Measurements from ENCODE around the gene TNP1.

Gene TNP1

GRCh38 chr2:216877085-216877484 lies 17.2 kb upstream of the TNP1 start:
- Histone ChIP-seq H4K20me1 (ENCODE audit: insufficient read depth) (no peaks in the 10 kb centered on the region), H2AFZ (ENCODE audit: low read depth) (no peak overlapping the region), H3K4me2 (no peak overlapping the region), H3K4me3 (IDR thresholded peaks at IDR 0.05; ENCODE audit: insufficient read depth, low read depth, low read length) (no peak overlapping the region), H3K9ac (no peak overlapping the region), H3K79me2 (ENCODE audit: insufficient read depth, low read depth) (no peaks in the 10 kb centered on the region), H3K27me3 (ENCODE audit: insufficient read depth, low read depth) (no peaks in the 10 kb centered on the region), H3K4me1 (ENCODE audit: low read depth, poor library complexity, severe bottlenecking) (no peaks in the 10 kb centered on the region), H3K36me3 (ENCODE audit: insufficient read depth) (no peaks in the 10 kb centered on the region), H3K27ac (no peak overlapping the region)
- no peak for TF ChIP-seq CTCF (conservative IDR thresholded peaks at IDR 0.05; ENCODE audit: low read depth, low read length)

GRCh38 chr2:216875862-216876261 lies 16.0 kb upstream of the TNP1 start:
- H3K4me2 ChIP-seq = no peak overlapping the region
- H3K36me3 ChIP-seq (ENCODE audit: insufficient read depth) = no peaks in the 10 kb centered on the region
- H3K4me3 ChIP-seq (IDR thresholded peaks at IDR 0.05; ENCODE audit: insufficient read depth, low read depth, low read length) = no peak overlapping the region
- H3K27me3 ChIP-seq (ENCODE audit: insufficient read depth, low read depth) = no peaks in the 10 kb centered on the region
- no peaks in the 10 kb centered on the region for H4K20me1 ChIP-seq (ENCODE audit: insufficient read depth)
- no peak overlapping the region for H3K27ac ChIP-seq
- H3K9ac ChIP-seq = no peak overlapping the region
- H2AFZ ChIP-seq (ENCODE audit: low read depth) = no peak overlapping the region
- no peaks in the 10 kb centered on the region for H3K79me2 ChIP-seq (ENCODE audit: insufficient read depth, low read depth)
- TF ChIP-seq CTCF (conservative IDR thresholded peaks at IDR 0.05; ENCODE audit: low read depth, low read length) = no peak
- H3K4me1 ChIP-seq (ENCODE audit: low read depth, poor library complexity, severe bottlenecking) = no peaks in the 10 kb centered on the region

GRCh38 chr2:216873573-216873972 lies 13.7 kb upstream of the TNP1 start:
- no peaks in the 10 kb centered on the region for H3K27me3 ChIP-seq (ENCODE audit: insufficient read depth, low read depth)
- no peak overlapping the region for H3K4me3 ChIP-seq (IDR thresholded peaks at IDR 0.05; ENCODE audit: insufficient read depth, low read depth, low read length)
- H3K79me2 ChIP-seq (ENCODE audit: insufficient read depth, low read depth) = no peaks in the 10 kb centered on the region
- no peak overlapping the region for H3K27ac ChIP-seq
- no peak overlapping the region for H3K4me2 ChIP-seq
- TF ChIP-seq CTCF (conservative IDR thresholded peaks at IDR 0.05; ENCODE audit: low read depth, low read length) = no peak
- H3K36me3 ChIP-seq (ENCODE audit: insufficient read depth) = no peaks in the 10 kb centered on the region
- no peak overlapping the region for H3K9ac ChIP-seq
- H4K20me1 ChIP-seq (ENCODE audit: insufficient read depth) = no peaks in the 10 kb centered on the region
- no peaks in the 10 kb centered on the region for H3K4me1 ChIP-seq (ENCODE audit: low read depth, poor library complexity, severe bottlenecking)
- no peak overlapping the region for H2AFZ ChIP-seq (ENCODE audit: low read depth)

- Histone ChIP-seq H3K27ac (no peak overlapping the region), H3K4me1 (ENCODE audit: low read depth, poor library complexity, severe bottlenecking) (no peaks in the 10 kb centered on the region)
- TF ChIP-seq CTCF (conservative IDR thresholded peaks at IDR 0.05; ENCODE audit: low read depth, low read length) = no peak
These were observed 12.8 kb upstream of the TNP1 start for GRCh38 chr2:216872624-216873023.

More at GRCh38 chr2:216872624-216873023, 12.8 kb upstream of the TNP1 start:
- Histone ChIP-seq H3K4me2 (no peak overlapping the region), H3K27me3 (ENCODE audit: insufficient read depth, low read depth) (no peaks in the 10 kb centered on the region), H3K4me3 (IDR thresholded peaks at IDR 0.05; ENCODE audit: insufficient read depth, low read depth, low read length) (no peak overlapping the region), H3K9ac (no peak overlapping the region), H3K36me3 (ENCODE audit: insufficient read depth) (no peaks in the 10 kb centered on the region), H2AFZ (ENCODE audit: low read depth) (no peak overlapping the region), H4K20me1 (ENCODE audit: insufficient read depth) (no peaks in the 10 kb centered on the region), H3K79me2 (ENCODE audit: insufficient read depth, low read depth) (no peaks in the 10 kb centered on the region)
